ENCODE results near the gene GALNT2. TPM values are rescaled to one million over a fixed set of nuclear protein-coding genes. Genes with fewer than 3 reads are reported as not detected.

The GALNT2 gene
- total and polyA plus RNA-seq, 2 experiments from 2014 or later = 17.8 to 48.3 TPM

- no peak for TF ChIP-seq CTCF (conservative IDR thresholded peaks at IDR 0.05; ENCODE audit: low read depth in 2 of 2)
- no peak for TF ChIP-seq POLR2AphosphoS5 (IDR thresholded peaks at IDR 0.05; ENCODE audit: low read depth)
- no peak for TF ChIP-seq ZNF114 (CRISPR knock-in tag; IDR thresholded peaks at IDR 0.05)
These were observed 5.2 kb upstream of the GALNT2 start (continued) for GRCh38 chr1:230061801-230062200.

GRCh38 chr1:230062521-230062920 is 4.5 kb upstream of the GALNT2 start:
- H3K27me3 ChIP-seq (ENCODE audit: insufficient read depth) = no peaks in the 10 kb centered on the region
- H3K4me1 Mint-ChIP-seq = peaks cover 11% of the 10 kb centered on the region
- ATAC-seq = no peak
- peaks cover 16% of the 10 kb centered on the region; the same call in 2 of the 3 replicates for H3K9me3 Mint-ChIP-seq
- DNase-seq (ENCODE audit: low spot score) = no peak
- no peak overlapping the region for H3K4me2 ChIP-seq
- H3K4me3 Mint-ChIP-seq = no peak overlapping the region
- H3K4me3 ChIP-seq = no peak overlapping the region
- TF ChIP-seq CREB1 (CRISPR knock-in tag; IDR thresholded peaks at IDR 0.05; ENCODE audit: low read depth) (no peak), ZNF331 (CRISPR knock-in tag; IDR thresholded peaks at IDR 0.05; ENCODE audit: low read depth) (no peak), JUNB (IDR thresholded peaks at IDR 0.05; ENCODE audit: unreplicated experiment) (no peak)
- no peak overlapping the region for H3K27ac ChIP-seq (ENCODE audit: low read depth)
- H3F3A ChIP-seq (replicated peaks; ENCODE audit: low read depth) = no peaks in the 10 kb centered on the region
- H3K36me3 Mint-ChIP-seq (ENCODE audit: low read depth) = peaks cover 9% of the 10 kb centered on the region; the same call in 2 of the 3 replicates
- no peaks in the 10 kb centered on the region for H3K36me3 ChIP-seq (ENCODE audit: insufficient read depth)
- H3K27me3 Mint-ChIP-seq (ENCODE audit: insufficient read depth, low read depth, poor library complexity) = peaks cover 3% of the 10 kb centered on the region
- peaks cover 5% of the 10 kb centered on the region for H3K4me1 ChIP-seq (ENCODE audit: insufficient read depth)
- H3K27ac Mint-ChIP-seq = no peak overlapping the region
- H2AFZ ChIP-seq = no peak overlapping the region
- no peaks in the 10 kb centered on the region for H3K79me2 ChIP-seq (replicated peaks; ENCODE audit: insufficient read depth)
- H3K9me2 ChIP-seq (ENCODE audit: insufficient read depth) = no peaks in the 10 kb centered on the region
- H4K20me1 ChIP-seq (replicated peaks; ENCODE audit: insufficient read depth) = no peaks in the 10 kb centered on the region

GRCh38 chr1:230064283-230064682 is 2.8 kb upstream of the GALNT2 start:
- Histone ChIP-seq H4K20me1 (replicated peaks; ENCODE audit: insufficient read depth) (peaks cover 10% of the 10 kb centered on the region), H3K27ac (ENCODE audit: low read depth) (no peak overlapping the region), H3F3A (replicated peaks; ENCODE audit: low read depth) (no peaks in the 10 kb centered on the region), H3K4me1 (ENCODE audit: insufficient read depth) (peaks cover 15% of the 10 kb centered on the region), H3K79me2 (replicated peaks; ENCODE audit: insufficient read depth) (peaks cover 14% of the 10 kb centered on the region), H2AFZ (no peak overlapping the region), H3K9me2 (ENCODE audit: insufficient read depth) (no peaks in the 10 kb centered on the region), H3K4me2 (no peak overlapping the region), H3K27me3 (ENCODE audit: insufficient read depth) (peaks cover 13% of the 10 kb centered on the region), H3K36me3 (ENCODE audit: insufficient read depth) (no peaks in the 10 kb centered on the region), H3K4me3 (no peak overlapping the region)
- Mint-ChIP-seq H3K36me3 (ENCODE audit: low read depth) (peaks cover 9% of the 10 kb centered on the region; the same call in 2 of the 3 replicates), H3K4me1 (peaks cover 18% of the 10 kb centered on the region), H3K9me3 (peaks cover 16% of the 10 kb centered on the region; the same call in 2 of the 3 replicates), H3K27me3 (ENCODE audit: insufficient read depth, low read depth, poor library complexity) (peaks cover 13% of the 10 kb centered on the region), H3K27ac (no peak overlapping the region), H3K4me3 (no peak overlapping the region)
- ATAC-seq (no peak), DNase-seq (ENCODE audit: low spot score) (no peak)
- TF ChIP-seq NANOG (IDR thresholded peaks at IDR 0.05; ENCODE audit: borderline replicate concordance) (no peak), ZNF114 (CRISPR knock-in tag; IDR thresholded peaks at IDR 0.05) (no peak), STAT1 (IDR thresholded peaks at IDR 0.05; ENCODE audit: unreplicated experiment) (no peak), CREB1 (CRISPR knock-in tag; IDR thresholded peaks at IDR 0.05; ENCODE audit: low read depth) (no peak), ETS1 (IDR thresholded peaks at IDR 0.05) (no peak), JUNB (IDR thresholded peaks at IDR 0.05; ENCODE audit: unreplicated experiment) (no peak), POLR2AphosphoS5 (IDR thresholded peaks at IDR 0.05; ENCODE audit: low read depth) (no peak), CTCF (conservative IDR thresholded peaks at IDR 0.05; ENCODE audit: low read depth in 2 of 2) (no peak), EZH2phosphoT487 (IDR thresholded peaks at IDR 0.05; ENCODE audit: unreplicated experiment) (no peak)

All from GM23338 (cell line).